Measurements from ENCODE around the gene SCNN1B.
A peak's percentile ranks its signal among the peaks of the same experiment; 100 is the strongest.

DNA sequence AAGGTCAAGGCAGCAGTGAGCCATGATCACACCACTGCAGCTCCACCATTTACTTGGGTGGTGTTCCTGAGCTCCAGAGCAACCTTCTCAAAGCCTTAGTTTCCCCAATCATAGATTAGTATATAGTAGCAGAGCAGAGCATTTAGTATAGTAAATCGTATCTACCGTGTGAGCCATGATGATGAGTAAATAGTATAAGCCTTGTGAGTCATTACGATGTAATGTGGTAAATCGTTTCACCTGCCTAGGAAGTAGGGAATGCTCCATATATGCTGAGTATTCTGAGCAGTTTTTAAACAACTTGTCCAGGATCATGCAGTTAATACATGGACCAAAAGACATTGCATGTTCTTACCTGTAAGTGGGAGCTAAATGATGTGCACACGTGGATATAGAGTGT lies 66.4 kb downstream of the SCNN1B start:
- TF ChIP-seq, protein P1, sequence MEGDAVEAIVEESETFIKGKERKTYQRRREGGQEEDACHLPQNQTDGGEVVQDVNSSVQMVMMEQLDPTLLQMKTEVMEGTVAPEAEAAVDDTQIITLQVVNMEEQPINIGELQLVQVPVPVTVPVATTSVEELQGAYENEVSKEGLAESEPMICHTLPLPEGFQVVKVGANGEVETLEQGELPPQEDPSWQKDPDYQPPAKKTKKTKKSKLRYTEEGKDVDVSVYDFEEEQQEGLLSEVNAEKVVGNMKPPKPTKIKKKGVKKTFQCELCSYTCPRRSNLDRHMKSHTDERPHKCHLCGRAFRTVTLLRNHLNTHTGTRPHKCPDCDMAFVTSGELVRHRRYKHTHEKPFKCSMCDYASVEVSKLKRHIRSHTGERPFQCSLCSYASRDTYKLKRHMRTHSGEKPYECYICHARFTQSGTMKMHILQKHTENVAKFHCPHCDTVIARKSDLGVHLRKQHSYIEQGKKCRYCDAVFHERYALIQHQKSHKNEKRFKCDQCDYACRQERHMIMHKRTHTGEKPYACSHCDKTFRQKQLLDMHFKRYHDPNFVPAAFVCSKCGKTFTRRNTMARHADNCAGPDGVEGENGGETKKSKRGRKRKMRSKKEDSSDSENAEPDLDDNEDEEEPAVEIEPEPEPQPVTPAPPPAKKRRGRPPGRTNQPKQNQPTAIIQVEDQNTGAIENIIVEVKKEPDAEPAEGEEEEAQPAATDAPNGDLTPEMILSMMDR (IDR thresholded peaks at IDR 0.05) = no peak
- no peak for TF ChIP-seq POLR2A (IDR thresholded peaks at IDR 0.05)
- TF ChIP-seq POLR2AphosphoS5 (IDR thresholded peaks at IDR 0.05) = peak in 1 of 3 donors; percentile 16
